Erythroblast (primary cell): Measurements from ENCODE around the gene CACNA1B.

Source experiments
- GATA1 ChIP-seq: IDR thresholded peaks from 2 replicates; pipeline ENCODE4 v1.6.1; 2011; ENCODE audit warnings: low read depth, mild to moderate bottlenecking, control low read depth, low read length, moderate library complexity
- POLR2A ChIP-seq: IDR thresholded peaks from 2 replicates; pipeline ENCODE4 v1.6.1; 2011; ENCODE audit warnings: mild to moderate bottlenecking, low read length

DNA sequence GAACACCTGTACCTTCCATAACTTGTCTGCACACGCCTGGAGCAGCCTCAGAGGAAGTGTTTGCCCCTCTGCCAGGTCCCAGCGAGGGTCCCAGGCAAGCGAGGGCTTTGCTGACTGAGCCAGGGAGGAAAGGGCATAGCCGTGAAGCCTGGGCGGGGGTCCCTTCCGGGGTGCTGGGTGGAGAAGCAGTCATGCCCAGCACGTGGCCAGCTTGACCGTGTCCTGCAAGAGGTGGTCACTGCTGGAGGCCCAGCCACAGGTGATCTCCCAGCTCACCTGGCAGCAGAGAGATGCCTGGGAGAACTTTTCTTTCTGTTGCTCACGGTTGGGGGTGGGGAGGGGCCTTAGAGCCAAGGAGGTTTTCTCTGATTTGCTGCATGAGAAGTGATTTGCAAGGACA, 195.3 kb downstream of the CACNA1B start:
- TF ChIP-seq POLR2A (no peak), GATA1 (no peak)
